Ishikawa (cell line): ENCODE data around the gene TMEM131.

Experiments used
- CEBPB ChIP-seq: IDR thresholded peaks from 2 replicates; pipeline ENCODE4 v1.6.1; 2012
- CREB1 ChIP-seq: IDR thresholded peaks from 2 replicates; pipeline ENCODE4 v1.6.1; 2012; ENCODE audit warnings: low read depth
- EGR1 ChIP-seq: IDR thresholded peaks from 2 replicates; pipeline ENCODE4 v1.6.1; 2012
- EP300 ChIP-seq: IDR thresholded peaks from 2 replicates; pipeline ENCODE4 v1.6.1; 2012; ENCODE audit warnings: borderline replicate concordance
- FOXM1 ChIP-seq: IDR thresholded peaks from 2 replicates; pipeline ENCODE4 v1.6.1; 2012; ENCODE audit warnings: low read depth, borderline replicate concordance
- NFIC ChIP-seq: IDR thresholded peaks from 2 replicates; pipeline ENCODE4 v1.6.1; 2012
- RAD21 ChIP-seq: IDR thresholded peaks from 2 replicates; pipeline ENCODE4 v1.6.1; 2012; ENCODE audit warnings: low read depth
- TAF1 ChIP-seq: IDR thresholded peaks from 2 replicates; pipeline ENCODE4 v1.6.1; 2012; ENCODE audit warnings: low read depth, mild to moderate bottlenecking
- TCF12 ChIP-seq: IDR thresholded peaks from 2 replicates; pipeline ENCODE4 v1.6.1; 2012; ENCODE audit warnings: low read depth
- TEAD4 ChIP-seq: IDR thresholded peaks from 2 replicates; pipeline ENCODE4 v1.6.1; 2012
- USF1 ChIP-seq: IDR thresholded peaks from 2 replicates; pipeline ENCODE4 v1.6.1; 2012
- YY1 ChIP-seq: IDR thresholded peaks from 2 replicates; pipeline ENCODE4 v1.6.1; 2012; ENCODE audit warnings: low read depth
- ZBTB7A ChIP-seq: IDR thresholded peaks from 2 replicates; pipeline ENCODE4 v1.6.1; 2012; ENCODE audit warnings: low read depth
- TF ChIP-seq, protein P1 (sequence below): IDR thresholded peaks from 2 replicates; pipeline ENCODE4 v1.6.1; 2012; ENCODE audit warnings: low read depth, mild to moderate bottlenecking
- TF ChIP-seq, protein P2 (sequence below): IDR thresholded peaks from 2 replicates; pipeline ENCODE4 v1.6.1; 2012

TMEM131 gene

GRCh38 chr2:97808816-97809215, 186.9 kb downstream of the TMEM131 start:
- TF ChIP-seq RAD21 (no peak), TAF1 (no peak), EP300 (no peak), YY1 (no peak), NFIC (no peak), TEAD4 (no peak), ZBTB7A (no peak), CEBPB (no peak), CREB1 (no peak), USF1 (no peak), FOXM1 (no peak), EGR1 (no peak), TCF12 (no peak)
- TF ChIP-seq, protein P1, sequence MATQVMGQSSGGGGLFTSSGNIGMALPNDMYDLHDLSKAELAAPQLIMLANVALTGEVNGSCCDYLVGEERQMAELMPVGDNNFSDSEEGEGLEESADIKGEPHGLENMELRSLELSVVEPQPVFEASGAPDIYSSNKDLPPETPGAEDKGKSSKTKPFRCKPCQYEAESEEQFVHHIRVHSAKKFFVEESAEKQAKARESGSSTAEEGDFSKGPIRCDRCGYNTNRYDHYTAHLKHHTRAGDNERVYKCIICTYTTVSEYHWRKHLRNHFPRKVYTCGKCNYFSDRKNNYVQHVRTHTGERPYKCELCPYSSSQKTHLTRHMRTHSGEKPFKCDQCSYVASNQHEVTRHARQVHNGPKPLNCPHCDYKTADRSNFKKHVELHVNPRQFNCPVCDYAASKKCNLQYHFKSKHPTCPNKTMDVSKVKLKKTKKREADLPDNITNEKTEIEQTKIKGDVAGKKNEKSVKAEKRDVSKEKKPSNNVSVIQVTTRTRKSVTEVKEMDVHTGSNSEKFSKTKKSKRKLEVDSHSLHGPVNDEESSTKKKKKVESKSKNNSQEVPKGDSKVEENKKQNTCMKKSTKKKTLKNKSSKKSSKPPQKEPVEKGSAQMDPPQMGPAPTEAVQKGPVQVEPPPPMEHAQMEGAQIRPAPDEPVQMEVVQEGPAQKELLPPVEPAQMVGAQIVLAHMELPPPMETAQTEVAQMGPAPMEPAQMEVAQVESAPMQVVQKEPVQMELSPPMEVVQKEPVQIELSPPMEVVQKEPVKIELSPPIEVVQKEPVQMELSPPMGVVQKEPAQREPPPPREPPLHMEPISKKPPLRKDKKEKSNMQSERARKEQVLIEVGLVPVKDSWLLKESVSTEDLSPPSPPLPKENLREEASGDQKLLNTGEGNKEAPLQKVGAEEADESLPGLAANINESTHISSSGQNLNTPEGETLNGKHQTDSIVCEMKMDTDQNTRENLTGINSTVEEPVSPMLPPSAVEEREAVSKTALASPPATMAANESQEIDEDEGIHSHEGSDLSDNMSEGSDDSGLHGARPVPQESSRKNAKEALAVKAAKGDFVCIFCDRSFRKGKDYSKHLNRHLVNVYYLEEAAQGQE, result no peak
- TF ChIP-seq, protein P2, sequence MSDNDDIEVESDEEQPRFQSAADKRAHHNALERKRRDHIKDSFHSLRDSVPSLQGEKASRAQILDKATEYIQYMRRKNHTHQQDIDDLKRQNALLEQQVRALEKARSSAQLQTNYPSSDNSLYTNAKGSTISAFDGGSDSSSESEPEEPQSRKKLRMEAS, result no peak

DNA sequence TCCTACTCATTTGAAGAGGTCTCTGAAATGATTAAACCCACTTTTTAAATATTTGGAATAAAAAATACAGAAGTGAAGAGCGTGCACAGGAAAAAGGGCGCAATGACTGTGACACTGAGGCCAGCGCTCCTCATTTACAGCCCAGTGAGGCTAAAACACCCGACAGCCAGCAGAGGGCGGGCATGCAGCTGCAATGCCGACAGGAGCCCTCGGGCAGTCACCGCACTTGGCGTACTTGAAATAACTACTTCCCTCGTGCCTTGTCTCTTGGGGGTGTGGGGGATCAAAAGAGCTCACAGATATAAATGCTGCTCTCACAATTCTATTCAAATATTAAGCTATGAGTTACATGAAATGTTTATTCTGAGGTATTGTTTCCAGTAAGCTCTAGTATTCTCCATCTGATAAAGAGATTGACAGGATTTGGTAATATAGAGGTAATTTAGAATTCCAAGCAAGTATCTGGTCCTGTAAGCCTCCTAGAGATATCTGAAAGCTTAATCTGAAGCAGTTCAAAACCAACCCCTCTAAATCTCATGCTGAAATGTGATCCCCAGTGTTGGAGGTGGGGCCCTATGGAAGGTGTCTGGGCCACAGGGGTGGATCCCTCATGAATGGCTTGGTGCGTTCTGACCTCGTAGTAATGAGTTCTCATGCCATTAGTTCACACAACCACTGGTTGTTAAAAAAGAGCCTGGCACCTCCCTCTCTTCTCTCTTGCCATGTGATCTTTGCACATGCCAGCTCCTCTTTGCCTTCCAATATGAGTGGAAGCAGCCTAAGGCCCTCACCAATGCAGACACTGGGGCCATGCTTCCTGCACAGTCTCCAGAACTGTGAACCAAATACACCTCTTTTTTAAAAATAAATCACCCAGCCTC, 188.8 kb downstream of the TMEM131 start:
- TF ChIP-seq RAD21 (peak; percentile 92), EGR1 (no peak)

GRCh38 chr2:97805776-97806175, 190.0 kb downstream of the TMEM131 start:
- no peak for TF ChIP-seq RAD21
- no peak for TF ChIP-seq USF1
- TF ChIP-seq, protein P2, result no peak
- no peak for TF ChIP-seq NFIC
- TF ChIP-seq CREB1, result no peak
- no peak for TF ChIP-seq EP300
- TF ChIP-seq, protein P1, result no peak
- no peak for TF ChIP-seq YY1
- TF ChIP-seq TCF12, result no peak
- TF ChIP-seq FOXM1, result no peak
- no peak for TF ChIP-seq TAF1
- no peak for TF ChIP-seq CEBPB
- TF ChIP-seq TEAD4, result no peak
- TF ChIP-seq ZBTB7A, result no peak
- TF ChIP-seq EGR1, result no peak

DNA sequence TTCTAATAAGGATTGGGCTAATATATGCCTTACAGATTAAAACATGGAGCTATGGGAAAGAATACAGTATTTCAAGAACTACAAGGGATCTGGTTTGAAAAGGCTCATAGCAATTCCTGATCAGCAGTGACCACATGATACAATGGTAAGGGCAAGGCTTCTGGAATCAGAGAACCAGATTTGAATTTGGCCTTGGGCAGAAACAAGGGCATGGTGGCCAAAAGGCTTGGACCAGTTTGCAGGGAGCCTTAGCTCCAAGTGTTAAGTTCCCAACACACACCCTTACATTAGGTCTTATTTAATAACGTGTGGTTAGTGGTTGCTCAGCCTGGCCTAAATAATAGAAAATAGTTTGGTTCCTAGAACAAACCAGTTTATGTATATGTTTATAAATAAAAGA, 194.7 kb downstream of the TMEM131 start:
- TF ChIP-seq CEBPB, result no peak
- TF ChIP-seq TEAD4, result no peak
- TF ChIP-seq EP300, result no peak
- no peak for TF ChIP-seq NFIC
- TF ChIP-seq USF1, result no peak
- TF ChIP-seq EGR1, result no peak
- TF ChIP-seq, protein P1, result no peak
- TF ChIP-seq TCF12, result no peak
- TF ChIP-seq TAF1, result no peak
- TF ChIP-seq RAD21, result no peak
- TF ChIP-seq ZBTB7A, result no peak
- TF ChIP-seq, protein P2, result no peak
- no peak for TF ChIP-seq YY1
